Colonic mucosa (tissue), 4 donors: ENCODE results near the gene ECHS1. TPM values are rescaled to one million over a fixed set of nuclear protein-coding genes. Genes with fewer than 3 reads are reported as not detected.

Experiments used
- DNase-seq: peaks from one replicate; pipeline ENCODE4 v3.0.0-alpha.2; 2020
- H3K27ac ChIP-seq: fragments of 200-600 bp; one replicate; pipeline ENCODE4 v1.8.0; 2021
- H3K27me3 ChIP-seq: fragments of 200-600 bp; one replicate; pipeline ENCODE4 v1.8.0; 2021
- H3K36me3 ChIP-seq: fragments of 200-600 bp; one replicate; pipeline ENCODE4 v1.8.0; 2021
- H3K4me1 ChIP-seq: fragments of 200-600 bp; one replicate; pipeline ENCODE4 v1.8.0; 2021; ENCODE audit warnings: mild to moderate bottlenecking
- H3K4me3 ChIP-seq: fragments of 200-600 bp; one replicate; pipeline ENCODE4 v1.8.0; 2021
- H3K9ac ChIP-seq, 2 donors: one replicate each; pipeline ENCODE4 v1.7.0; 2013; ENCODE audit warnings: control low read depth in 2 of 2, low read depth in 2 of 2, low read length in 2 of 2
- H3K9me3 ChIP-seq: fragments of 200-600 bp; one replicate; pipeline ENCODE4 v1.8.0; 2021
- CTCF ChIP-seq: fragments of 200-600 bp; IDR thresholded peaks from one replicate; pipeline ENCODE4 v1.8.0; 2022; ENCODE audit warnings: antibody characterized with exemption, mild to moderate bottlenecking
- intact Hi-C: fragments of 100-400 bp; cut with DNase I; formaldehyde crosslinking; loops from one replicate; pipeline ENCODE4 v1.14.1; 2022
- total RNA-seq, 2 donors: library from RNA; stranded (reverse); fragmentation: NEBNext Ultra II Directional in 1 of 2; extraction: Animal tissue kit (Norgen Biotek cat#: 25700) in 1 of 2; gene quantifications; one replicate each; pipeline ENCODE4 v1.2.1, GENCODE V29; 2021
- donor health status: healthy.
- donor health status: DM: no; HTN: no; CAD: no.
- donor health status: DM: no; HTN: no; CAD: no.

ECHS1 gene
- total RNA-seq, 2 donors from 2014 or later: 188 to 214 TPM

- DNase-seq: no peak
- Histone ChIP-seq H3K9me3 (no peaks in the 10 kb centered on the region), H3K4me3 (no peak overlapping the region), H3K27me3 (no peaks in the 10 kb centered on the region), H3K9ac (no peak overlapping the region), H3K27ac (no peak overlapping the region), H3K4me1 (no peaks in the 10 kb centered on the region), H3K36me3 (no peaks in the 10 kb centered on the region)
- TF ChIP-seq CTCF: no peak
- intact Hi-C loops: no loop called here
Measured at GRCh38 chr10:133343558-133343957, 29.6 kb downstream of the ECHS1 start.

- intact Hi-C loops: no loop called here
- H3K9me3 ChIP-seq: no peaks in the 10 kb centered on the region
- no peak overlapping the region for H3K9ac ChIP-seq
- no peaks in the 10 kb centered on the region for H3K36me3 ChIP-seq
- no peaks in the 10 kb centered on the region for H3K27me3 ChIP-seq
- no peak for DNase-seq
- no peak overlapping the region for H3K27ac ChIP-seq
- no peaks in the 10 kb centered on the region for H3K4me1 ChIP-seq
- H3K4me3 ChIP-seq: no peak overlapping the region
- TF ChIP-seq CTCF: no peak
Measured at GRCh38 chr10:133342942-133343341, 30.2 kb downstream of the ECHS1 start.

- H3K9me3 ChIP-seq: no peaks in the 10 kb centered on the region
- TF ChIP-seq CTCF: no peak
- H3K27ac ChIP-seq: no peak overlapping the region
- no peaks in the 10 kb centered on the region for H3K4me1 ChIP-seq
- H3K4me3 ChIP-seq: no peak overlapping the region
- H3K27me3 ChIP-seq: no peaks in the 10 kb centered on the region
- DNase-seq: no peak
- no peaks in the 10 kb centered on the region for H3K36me3 ChIP-seq
- intact Hi-C loops: no loop called here
- no peak overlapping the region for H3K9ac ChIP-seq
Measured at GRCh38 chr10:133341983-133342382, 31.2 kb downstream of the ECHS1 start.

GRCh38 chr10:133339708-133340380 is 33.3 kb downstream of the ECHS1 start:
- no peak overlapping the region for H3K27ac ChIP-seq
- H3K27me3 ChIP-seq: peaks cover 21% of the 10 kb centered on the region
- H3K9ac ChIP-seq: no peak overlapping the region
- intact Hi-C loops: no loop called here
- no peak overlapping the region for H3K4me3 ChIP-seq
- H3K36me3 ChIP-seq: no peaks in the 10 kb centered on the region
- no peak for DNase-seq
- H3K9me3 ChIP-seq: no peaks in the 10 kb centered on the region
- H3K4me1 ChIP-seq: no peaks in the 10 kb centered on the region
- no peak for TF ChIP-seq CTCF

GRCh38 chr10:133338080-133339071 is 34.8 kb downstream of the ECHS1 start:
- H3K36me3 ChIP-seq: no peaks in the 10 kb centered on the region
- TF ChIP-seq CTCF: no peak
- H3K27me3 ChIP-seq: peaks cover 25% of the 10 kb centered on the region
- H3K4me3 ChIP-seq: no peak overlapping the region
- no peaks in the 10 kb centered on the region for H3K9me3 ChIP-seq
- no peak for DNase-seq
- no peak overlapping the region for H3K9ac ChIP-seq
- no peak overlapping the region for H3K27ac ChIP-seq
- intact Hi-C loops: no loop called here
- no peaks in the 10 kb centered on the region for H3K4me1 ChIP-seq
